ENCODE measurements around the gene EPS15.

DNA sequence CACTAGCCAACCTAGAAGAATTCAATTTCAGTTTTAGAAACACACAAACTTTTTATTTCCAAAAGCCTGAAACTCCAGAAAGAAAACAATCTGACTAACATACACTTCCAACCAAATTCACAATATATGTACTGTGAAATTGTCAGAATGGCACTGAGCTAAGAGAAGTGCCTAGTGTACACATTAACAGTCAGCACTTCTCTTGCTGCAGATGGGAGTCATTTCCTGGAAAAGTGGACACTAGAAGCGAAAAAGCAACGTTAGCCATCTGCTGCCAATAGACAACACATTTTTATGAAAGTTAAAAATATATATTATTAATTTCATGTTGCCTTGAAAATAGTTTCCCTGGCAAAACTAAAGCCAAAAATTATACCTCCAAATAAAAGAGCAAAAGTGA, 66.1 kb downstream of the EPS15 start:
- TF ChIP-seq CTCF (optimal IDR thresholded peaks at IDR 0.05 in 1 of 3, IDR thresholded peaks at IDR 0.05 in 1 of 3, conservative IDR thresholded peaks at IDR 0.05 in 1 of 3; ENCODE audit: extremely low read depth in 1 of 3, insufficient read depth in 2 of 3, low read length in 3 of 3) (no peak), EZH2 (IDR thresholded peaks at IDR 0.05; ENCODE audit: low read length) (no peak)

All from keratinocyte (primary cell).